Skeletal muscle satellite cell (primary cell): ENCODE results near the gene CCDC70.
A peak's percentile ranks its signal among the peaks of the same experiment; 100 is the strongest.

ENCODE experiments used
- H3K27me3 ChIP-seq: 2 replicates; pipeline ENCODE4 v1.7.0; 2013; ENCODE audit warnings: low read length; ENCODE audit not compliant: control insufficient read depth, insufficient read depth
- H3K36me3 ChIP-seq: 2 replicates; pipeline ENCODE4 v1.7.0; 2013; ENCODE audit warnings: mild to moderate bottlenecking, control low read depth, low read length; ENCODE audit not compliant: insufficient read depth
- H3K4me1 ChIP-seq: 2 replicates; pipeline ENCODE4 v1.7.0; 2013; ENCODE audit warnings: low read length; ENCODE audit not compliant: control insufficient read depth, insufficient read depth
- H3K4me2 ChIP-seq: 2 replicates; pipeline ENCODE4 v1.7.0; 2013; ENCODE audit warnings: mild to moderate bottlenecking, low read length
- H3K4me3 ChIP-seq: 2 replicates; pipeline ENCODE4 v1.7.0; 2013; ENCODE audit warnings: low read length
- H3K9ac ChIP-seq: 2 replicates; pipeline ENCODE4 v1.7.0; 2013; ENCODE audit warnings: mild to moderate bottlenecking, low read depth, low read length, moderate library complexity
- H3K9me3 ChIP-seq: replicated peaks from 2 replicates; pipeline ENCODE4 v1.7.0; 2013; ENCODE audit warnings: mild to moderate bottlenecking, control low read depth, low read length

CCDC70 gene

GRCh38 chr13:51832471-51833152 is 29.2 kb upstream of the CCDC70 start:
- Histone ChIP-seq H3K9me3 (no peaks in the 10 kb centered on the region), H3K4me2 (no peak overlapping the region), H3K36me3 (no peaks in the 10 kb centered on the region), H3K27me3 (peaks cover 71% of the 10 kb centered on the region), H3K4me3 (no peak overlapping the region), H3K4me1 (no peaks in the 10 kb centered on the region), H3K9ac (no peak overlapping the region)

- Histone ChIP-seq H3K9me3 (no peaks in the 10 kb centered on the region), H3K27me3 (peaks cover 57% of the 10 kb centered on the region), H3K36me3 (no peaks in the 10 kb centered on the region), H3K9ac (no peak overlapping the region), H3K4me3 (no peak overlapping the region), H3K4me2 (no peak overlapping the region), H3K4me1 (no peaks in the 10 kb centered on the region)
These were observed 27.8 kb upstream of the CCDC70 start for GRCh38 chr13:51833980-51834379.

DNA sequence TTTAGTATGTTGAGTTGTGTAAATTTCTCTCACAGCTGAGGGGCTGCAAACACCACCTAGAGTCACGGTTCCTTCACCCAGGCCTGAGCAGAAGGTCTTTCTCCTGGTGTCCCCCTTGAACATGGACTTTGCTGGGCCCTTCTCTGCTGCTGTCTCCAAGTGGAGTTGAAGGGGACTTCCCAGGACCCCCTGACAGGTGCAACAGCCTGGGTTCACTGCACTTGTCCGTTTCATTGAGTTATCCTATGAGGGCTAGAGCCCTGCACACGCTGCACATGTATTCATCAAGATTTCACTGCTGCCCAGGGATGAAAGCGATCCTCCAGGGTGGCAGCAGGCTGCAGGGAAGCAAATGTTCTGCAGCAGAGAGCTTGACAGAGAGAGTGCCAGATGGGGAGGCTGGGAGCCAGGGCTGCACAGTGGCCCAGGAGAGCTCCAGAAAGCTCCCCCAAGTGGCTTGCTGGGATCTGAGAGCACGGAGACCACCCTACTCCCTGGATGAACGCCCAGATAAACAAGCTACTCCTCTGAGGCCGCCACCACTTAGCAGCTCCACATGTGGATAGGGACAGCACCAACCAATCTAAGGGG is 27.1 kb upstream of the CCDC70 start:
- Histone ChIP-seq H3K4me1 (no peaks in the 10 kb centered on the region), H3K4me3 (no peak overlapping the region), H3K9me3 (no peaks in the 10 kb centered on the region)

GRCh38 chr13:51837016-51837415 is 24.8 kb upstream of the CCDC70 start:
- no peak overlapping the region for H3K4me2 ChIP-seq
- H3K4me3 ChIP-seq = no peak overlapping the region
- H3K36me3 ChIP-seq = no peaks in the 10 kb centered on the region
- H3K27me3 ChIP-seq = peaks cover 52% of the 10 kb centered on the region
- H3K4me1 ChIP-seq = no peaks in the 10 kb centered on the region
- H3K9me3 ChIP-seq = no peaks in the 10 kb centered on the region
- H3K9ac ChIP-seq = no peak overlapping the region

More for the DNA sequence above, 27.1 kb upstream of the CCDC70 start:
- Histone ChIP-seq H3K4me2 (no peak overlapping the region), H3K36me3 (no peaks in the 10 kb centered on the region), H3K9ac (no peak overlapping the region), H3K27me3 (peaks cover 52% of the 10 kb centered on the region)

DNA sequence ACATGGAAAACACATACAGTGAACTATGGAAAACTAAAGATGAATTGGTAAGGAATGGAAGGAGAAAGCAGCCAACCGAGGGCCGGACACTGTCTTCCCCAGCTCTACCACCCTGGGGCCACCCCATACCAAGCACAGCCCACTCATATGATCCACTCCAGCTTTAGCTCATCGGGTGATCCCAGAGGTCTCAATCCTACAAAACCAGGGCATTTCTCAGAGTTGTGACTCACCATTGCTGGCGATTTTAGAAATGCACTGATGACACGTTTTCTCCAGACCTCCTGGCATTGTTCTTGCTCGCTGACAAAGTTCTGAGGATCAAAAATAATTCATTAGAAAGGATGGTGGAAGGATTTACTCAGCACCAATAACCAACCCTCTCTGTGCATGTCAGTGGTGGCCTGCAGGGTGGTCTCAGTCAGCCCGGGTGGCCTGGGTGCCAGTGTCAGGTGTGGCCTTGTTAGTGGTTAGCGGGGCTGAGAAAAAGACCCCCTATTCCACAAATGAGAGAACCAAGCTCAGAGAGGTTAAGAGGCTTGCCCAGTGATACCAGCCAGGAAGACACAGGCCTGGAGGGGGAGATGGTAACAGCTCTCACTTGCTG is 23.4 kb upstream of the CCDC70 start:
- Histone ChIP-seq H3K36me3 (no peaks in the 10 kb centered on the region), H3K9me3 (no peaks in the 10 kb centered on the region), H3K27me3 (peaks cover 52% of the 10 kb centered on the region), H3K9ac (no peak overlapping the region), H3K4me1 (no peaks in the 10 kb centered on the region), H3K4me3 (no peak overlapping the region), H3K4me2 (no peak overlapping the region)

DNA sequence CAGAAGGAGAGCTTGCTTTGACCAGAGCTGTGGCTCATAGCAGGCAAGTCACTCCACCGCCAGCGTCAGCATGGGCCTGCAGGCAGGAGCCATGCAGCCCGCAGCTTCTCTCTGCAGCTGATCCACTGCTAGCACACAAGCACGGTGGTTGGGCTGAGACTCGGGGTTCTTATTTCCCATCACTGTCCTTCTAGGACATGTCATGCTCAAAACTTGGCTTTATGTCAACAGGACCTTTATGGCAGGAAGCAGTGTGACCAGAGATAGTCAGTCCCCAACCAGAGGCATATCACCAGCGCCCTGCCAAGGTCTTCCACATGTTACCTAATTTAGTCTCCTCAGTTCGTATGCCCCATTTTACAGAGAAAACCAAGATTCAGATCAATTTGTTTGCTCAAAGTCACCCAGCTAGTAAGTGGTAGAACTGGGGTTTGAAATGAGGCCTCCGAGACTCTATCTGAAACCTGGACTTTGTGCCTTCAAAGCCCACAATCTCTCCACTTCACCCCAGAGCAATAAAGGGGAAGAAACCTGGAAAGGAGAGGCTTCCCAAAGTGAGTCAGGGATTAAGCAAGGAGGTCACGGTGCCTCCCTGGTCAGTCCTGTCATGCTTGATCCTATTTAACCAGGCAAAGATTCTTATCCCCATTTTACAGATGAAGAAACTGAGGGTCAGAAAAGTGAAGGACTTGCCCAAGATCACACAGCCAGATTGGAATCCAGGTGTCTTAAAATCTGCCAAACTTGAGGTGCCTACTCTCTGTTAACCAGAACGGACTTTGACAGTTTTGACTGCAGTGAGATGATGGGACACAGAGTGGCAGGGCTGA is 21.8 kb upstream of the CCDC70 start:
- peaks cover 50% of the 10 kb centered on the region for H3K27me3 ChIP-seq
- H3K4me1 ChIP-seq = no peaks in the 10 kb centered on the region
- no peaks in the 10 kb centered on the region for H3K36me3 ChIP-seq
- H3K9me3 ChIP-seq = no peaks in the 10 kb centered on the region
- no peak overlapping the region for H3K9ac ChIP-seq
- no peak overlapping the region for H3K4me2 ChIP-seq
- no peak overlapping the region for H3K4me3 ChIP-seq

DNA sequence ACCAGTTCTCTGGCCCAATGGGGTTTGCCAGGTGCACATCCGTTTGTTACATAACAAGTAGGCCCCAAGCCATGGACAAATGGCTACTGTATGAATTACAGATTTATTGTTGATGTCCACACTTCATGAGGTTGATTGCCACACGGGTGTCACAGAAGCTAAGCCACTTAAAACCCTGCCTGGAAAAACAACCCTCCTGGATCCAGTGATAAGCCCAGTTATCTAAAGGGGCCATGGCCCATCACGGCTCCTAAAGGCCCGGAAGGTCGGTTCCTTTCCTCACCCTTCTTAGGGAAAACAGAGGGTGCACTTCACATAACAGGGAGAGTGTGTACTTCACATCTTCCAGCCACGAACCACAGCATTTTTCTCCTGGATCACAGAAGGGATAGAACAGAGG is 20.9 kb upstream of the CCDC70 start:
- Histone ChIP-seq H3K4me2 (no peak overlapping the region), H3K4me1 (no peaks in the 10 kb centered on the region), H3K9ac (no peak overlapping the region), H3K27me3 (peaks cover 51% of the 10 kb centered on the region), H3K9me3 (no peaks in the 10 kb centered on the region), H3K4me3 (no peak overlapping the region), H3K36me3 (no peaks in the 10 kb centered on the region)

GRCh38 chr13:51841732-51842131 is 20.0 kb upstream of the CCDC70 start:
- Histone ChIP-seq H3K27me3 (peaks cover 47% of the 10 kb centered on the region), H3K4me3 (no peak overlapping the region), H3K4me2 (no peak overlapping the region), H3K9ac (no peak overlapping the region), H3K36me3 (no peaks in the 10 kb centered on the region), H3K9me3 (no peaks in the 10 kb centered on the region), H3K4me1 (no peaks in the 10 kb centered on the region)

DNA sequence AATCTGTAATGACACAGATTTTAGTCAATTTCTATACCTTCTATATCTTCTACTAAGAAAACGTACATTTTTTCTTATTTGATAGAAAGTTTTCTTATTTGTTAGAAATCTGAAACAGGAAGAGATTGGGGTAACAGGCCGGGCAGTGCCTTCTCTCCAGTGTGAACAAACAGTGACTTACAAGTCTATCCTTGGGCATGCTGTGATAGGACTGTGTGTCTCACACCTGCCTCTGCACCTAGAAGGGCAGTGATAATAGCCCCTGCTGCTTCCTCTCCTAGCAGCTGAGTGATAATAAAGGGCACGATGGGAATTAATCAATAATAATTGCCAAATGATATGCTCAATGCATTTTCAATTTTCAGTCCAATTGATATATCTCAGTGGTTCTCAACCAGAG is 18.2 kb upstream of the CCDC70 start:
- no peak overlapping the region for H3K4me3 ChIP-seq
- no peaks in the 10 kb centered on the region for H3K4me1 ChIP-seq
- no peaks in the 10 kb centered on the region for H3K36me3 ChIP-seq
- H3K9me3 ChIP-seq = no peaks in the 10 kb centered on the region
- no peak overlapping the region for H3K4me2 ChIP-seq
- no peak overlapping the region for H3K9ac ChIP-seq
- peaks cover 46% of the 10 kb centered on the region for H3K27me3 ChIP-seq

GRCh38 chr13:51844862-51845573 is 16.8 kb upstream of the CCDC70 start, which contains the start of gene TMEM272:
TSS of gene TMEM272 (minus strand) at chr13:51845177. CDS start at chr13:51838530, 6,647 bp downstream.
- H3K4me3 ChIP-seq = no peak within 1 kb of the TSS
- H3K36me3 ChIP-seq = no peaks in the 10 kb centered on the region
- peak within 1 kb of the TSS; percentile 43 for H3K4me2 ChIP-seq
- no peak within 1 kb of the TSS for H3K9ac ChIP-seq
- H3K9me3 ChIP-seq = no peaks in the 10 kb centered on the region
- H3K27me3 ChIP-seq = peaks cover 41% of the 10 kb centered on the region
- no peaks in the 10 kb centered on the region for H3K4me1 ChIP-seq
